Measurements from ENCODE around the gene NDRG2.
"Not testable (repeated sequence)": the region's sequence is repeated elsewhere in the genome, so short reads cannot be mapped to it uniquely, and the experiment has no call there.

Gene NDRG2

GRCh38 chr14:21003788-21004346, 21.0 kb downstream of the NDRG2 start:
- DNase-seq: no peak

DNA sequence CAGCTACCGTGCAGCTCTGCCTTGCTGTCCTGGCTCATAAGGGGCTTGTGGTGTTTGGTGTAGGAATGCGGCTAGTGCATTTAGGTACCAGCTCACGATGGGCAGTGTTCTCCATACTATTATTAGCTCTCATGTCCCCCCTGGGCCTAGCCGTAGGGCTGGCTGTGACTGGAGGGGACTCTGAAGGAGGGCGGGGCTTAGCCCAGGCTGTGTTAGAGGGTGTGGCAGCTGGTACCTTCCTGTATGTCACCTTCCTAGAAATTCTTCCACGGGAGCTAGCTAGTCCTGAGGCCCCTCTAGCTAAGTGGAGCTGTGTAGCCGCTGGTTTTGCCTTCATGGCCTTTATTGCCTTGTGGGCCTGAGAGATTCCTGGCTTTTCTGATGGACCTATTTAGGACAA, 23.6 kb downstream of the NDRG2 start:
- DNase-seq: no peak

DNA sequence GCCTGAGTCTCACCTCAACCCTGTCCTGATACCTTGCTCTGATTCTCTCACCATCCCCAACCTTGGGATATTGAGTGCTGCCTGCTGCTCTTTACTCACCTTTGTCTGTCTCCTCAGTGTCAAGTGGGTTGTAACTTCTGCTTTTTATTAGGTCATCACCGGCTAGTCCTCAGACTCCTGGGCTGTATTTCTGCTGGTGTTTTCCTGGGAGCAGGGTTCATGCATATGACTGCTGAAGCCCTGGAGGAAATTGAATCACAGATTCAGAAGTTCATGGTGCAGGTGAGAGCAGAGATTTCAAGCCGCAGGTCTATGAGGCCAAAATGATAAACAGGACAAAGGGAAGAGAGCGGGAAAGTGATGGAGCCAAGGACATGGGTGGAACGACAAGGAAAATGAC, 25.3 kb downstream of the NDRG2 start:
- DNase-seq: no peak

DNA sequence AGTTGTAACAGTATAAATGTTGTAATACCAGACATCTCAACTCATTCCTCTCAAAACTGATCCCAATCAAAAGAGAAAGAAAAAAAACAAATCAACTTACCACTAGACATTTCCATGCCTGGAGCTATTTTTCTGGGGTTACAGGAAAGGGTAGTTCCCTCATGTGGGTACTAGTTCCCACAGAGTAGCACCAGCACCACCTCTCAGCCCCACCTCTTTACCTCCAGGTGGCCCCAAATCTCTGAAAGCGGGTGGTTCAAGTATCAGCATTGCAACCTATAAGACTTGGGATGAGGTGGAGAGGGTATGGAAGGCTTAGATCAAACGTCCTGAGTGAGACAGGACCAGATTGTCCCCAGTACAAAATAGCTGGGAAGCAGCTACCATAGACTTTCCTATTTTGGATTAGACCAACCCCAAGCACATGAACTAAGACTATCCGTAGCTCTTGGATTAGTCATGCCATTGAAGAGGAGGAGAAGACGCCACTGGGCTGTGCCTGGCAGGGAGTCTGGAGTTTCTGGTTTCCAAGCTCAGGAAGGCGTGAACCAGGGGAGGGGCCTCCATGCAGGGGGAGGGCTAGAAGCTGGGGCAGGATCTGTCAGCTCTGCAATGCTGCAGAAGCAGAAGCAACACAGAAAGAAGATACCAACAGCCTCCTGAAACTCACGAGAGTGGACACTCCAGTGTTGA, 26.0 kb downstream of the NDRG2 start, which contains the start of gene SLC39A2:
Gene SLC39A2, plus strand, starts transcription at position 620 of the 693 bp plus-strand sequence. CDS start 154 bp downstream, outside the sequence.
- DNase-seq: no peak

DNA sequence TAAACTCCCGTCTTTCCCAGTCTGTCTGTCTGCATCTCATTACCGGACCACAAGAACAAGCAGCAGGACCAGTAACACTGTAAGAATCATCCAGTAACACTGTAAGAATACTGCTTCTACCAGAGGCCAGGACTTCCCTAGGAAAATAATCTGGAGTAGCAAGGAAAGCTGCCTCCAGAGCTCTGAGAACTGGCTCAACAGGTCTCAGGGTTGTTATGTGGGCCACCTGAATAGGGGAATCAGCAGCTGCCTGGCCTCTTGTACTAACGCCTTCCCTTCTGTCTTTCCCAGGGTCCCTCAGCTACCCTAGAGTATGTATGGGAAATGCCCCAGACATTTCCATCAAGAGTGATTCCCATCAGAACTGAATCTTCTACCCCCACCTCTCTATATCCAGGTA, 26.7 kb downstream of the NDRG2 start:
- no peak for DNase-seq

- DNase-seq: no peak
Measured at GRCh38 chr14:20997564-20997963, 27.3 kb downstream of the NDRG2 start.

- DNase-seq: no peak
Measured at GRCh38 chr14:20997115-20997514, 27.7 kb downstream of the NDRG2 start.

DNA sequence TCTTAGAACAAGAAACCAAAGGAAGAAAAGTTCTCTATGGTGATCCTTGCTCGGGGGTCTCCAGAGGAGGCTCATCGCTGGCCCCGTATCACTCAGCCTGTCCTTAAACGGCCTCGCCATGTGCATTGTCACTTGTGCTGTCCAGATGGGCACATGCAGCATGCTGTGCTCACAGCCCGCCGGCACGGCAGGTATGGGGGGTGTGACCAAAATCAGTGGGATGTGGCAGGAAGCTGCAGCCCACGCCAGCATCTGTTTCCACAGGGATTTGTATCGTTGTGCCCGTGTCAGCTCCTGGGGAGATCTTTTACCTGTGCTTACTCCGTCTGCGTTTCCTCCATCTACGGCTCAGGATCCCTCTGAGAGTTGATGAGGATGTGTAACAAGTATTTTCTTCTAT, 28.3 kb downstream of the NDRG2 start:
- no peak for DNase-seq

DNA sequence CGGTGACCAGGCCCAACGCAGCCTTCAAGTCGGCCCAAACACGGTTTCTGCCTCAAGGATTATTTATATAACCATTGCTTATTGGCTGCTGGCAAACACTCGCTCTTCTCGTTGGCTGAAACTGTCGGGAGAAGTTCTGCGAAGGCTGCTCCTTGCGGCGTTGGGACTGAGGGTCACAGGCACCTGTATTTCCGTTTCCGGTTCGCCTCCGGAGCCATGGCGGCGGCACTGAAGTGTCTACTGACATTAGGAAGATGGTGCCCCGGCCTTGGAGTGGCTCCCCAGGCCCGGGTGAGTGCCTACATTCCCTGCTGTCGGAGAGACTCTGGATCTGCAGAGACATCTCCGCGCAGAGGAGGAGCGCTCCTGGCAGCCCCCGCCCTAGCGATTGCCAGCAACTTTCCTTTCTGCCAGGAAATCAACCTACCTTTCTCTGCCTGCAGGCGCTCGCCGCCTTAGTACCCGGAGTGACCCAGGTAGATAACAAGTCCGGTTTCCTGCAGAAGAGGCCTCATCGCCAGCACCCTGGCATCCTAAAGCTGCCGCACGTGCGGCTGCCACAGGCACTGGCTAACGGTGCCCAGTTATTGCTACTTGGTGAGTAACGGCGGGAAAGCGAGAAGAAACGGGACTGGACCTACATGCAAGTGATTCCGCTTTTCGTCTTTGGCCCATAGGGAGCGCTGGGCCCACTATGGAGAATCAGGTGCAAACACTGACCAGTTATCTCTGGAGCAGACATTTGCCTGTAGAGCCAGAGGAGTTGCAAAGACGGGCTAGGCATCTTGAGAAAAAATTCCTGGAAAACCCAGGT, 34.9 kb downstream of the NDRG2 start, which contains the start of gene METTL17:
Gene METTL17, plus strand, starts transcription at position 194 of the 814 bp plus-strand sequence. Its CDS starts 23 bp downstream, at position 217.
- peak; percentile 97 for DNase-seq

DNA sequence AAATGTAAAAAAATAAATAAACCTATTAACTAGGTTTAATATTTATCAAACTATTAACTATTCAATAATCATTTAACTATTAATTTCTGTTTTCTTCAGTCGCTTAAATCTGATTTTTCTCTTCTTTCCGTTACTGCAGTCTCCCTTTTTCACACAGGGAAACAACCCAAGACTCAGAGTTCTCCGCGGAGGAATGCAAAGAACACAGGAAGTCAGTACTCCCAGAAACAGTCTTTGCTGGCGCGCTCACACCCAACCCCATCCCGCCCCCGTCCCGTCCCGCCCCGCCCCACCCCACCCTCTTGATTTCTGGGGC, 35.4 kb downstream of the NDRG2 start:
- no peak for DNase-seq

DNA sequence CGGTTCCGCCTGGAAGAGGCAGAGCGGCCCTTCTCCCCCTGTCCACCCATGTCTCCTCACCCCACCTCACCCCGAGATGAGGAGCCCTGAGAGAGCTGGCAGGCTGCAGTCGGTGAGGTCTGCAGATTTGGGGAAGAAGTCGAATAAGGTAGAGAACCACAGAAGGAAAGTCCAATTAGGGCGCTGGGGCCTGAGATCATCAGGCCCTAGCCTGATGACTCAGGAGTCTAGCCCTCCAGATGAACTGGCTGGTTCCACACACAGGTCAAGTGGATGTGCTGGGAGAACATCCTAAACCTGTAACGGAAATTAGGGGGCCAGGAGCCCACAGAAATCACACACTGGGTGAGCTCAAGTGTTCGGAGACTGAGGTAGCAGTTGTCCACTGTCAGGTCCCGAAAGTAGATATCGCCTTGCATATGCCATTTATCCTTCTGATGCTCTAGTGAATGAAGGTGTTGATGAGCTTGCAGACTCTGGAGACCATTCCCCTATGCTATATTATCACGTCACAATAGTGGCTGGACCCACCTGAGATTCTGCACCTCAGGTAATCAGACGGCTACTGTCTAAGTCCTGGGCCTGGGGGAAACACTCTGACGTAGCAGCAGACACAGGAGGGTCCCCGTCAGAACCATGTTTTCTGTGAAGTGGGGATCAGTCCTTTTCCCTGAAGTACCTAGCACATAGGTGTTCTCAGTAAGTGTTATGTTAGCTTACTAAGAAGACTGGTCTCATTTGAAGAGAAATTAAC, 36.0 kb downstream of the NDRG2 start:
- DNase-seq: no peak

DNA sequence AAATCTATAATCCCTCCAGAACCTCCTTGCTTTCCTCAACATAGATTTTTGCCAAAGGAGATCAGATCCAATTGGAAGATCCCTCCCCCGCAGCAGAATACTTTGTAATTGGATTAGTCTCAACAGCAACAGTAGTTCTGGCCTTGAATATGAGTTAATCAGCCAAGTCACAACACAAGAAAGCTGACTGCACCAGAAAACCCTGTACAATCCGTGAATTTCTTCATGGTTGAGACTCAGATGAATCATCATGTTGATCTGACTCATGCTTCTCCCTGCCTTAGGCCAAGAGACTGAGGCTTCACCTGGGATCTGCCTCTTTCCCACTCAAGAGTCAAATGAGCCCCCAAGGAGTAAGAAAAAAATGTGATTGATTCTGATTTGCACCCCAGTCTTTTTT, 38.0 kb downstream of the NDRG2 start:
- peak; percentile 14 for DNase-seq

DNA sequence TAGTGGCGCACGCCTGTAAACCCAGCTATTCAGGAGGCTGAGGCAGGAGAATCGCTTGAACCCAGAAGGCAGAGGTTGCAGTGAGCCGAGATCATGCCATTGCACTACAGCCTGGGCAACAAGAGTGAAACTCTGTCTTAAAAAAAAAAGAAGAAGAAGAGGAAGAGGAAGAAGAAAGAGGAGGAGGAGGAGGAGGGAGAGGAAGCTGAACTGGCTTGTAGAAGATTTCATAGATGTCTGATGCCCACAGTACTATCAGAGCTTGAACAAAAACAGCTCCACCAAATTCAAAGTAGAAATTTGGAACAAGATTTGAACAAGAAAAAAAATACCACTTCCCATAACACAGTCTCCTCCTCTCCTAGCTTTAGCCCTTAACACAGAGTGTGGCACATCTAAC, 39.2 kb downstream of the NDRG2 start:
- DNase-seq: not testable (repeated sequence)

DNA sequence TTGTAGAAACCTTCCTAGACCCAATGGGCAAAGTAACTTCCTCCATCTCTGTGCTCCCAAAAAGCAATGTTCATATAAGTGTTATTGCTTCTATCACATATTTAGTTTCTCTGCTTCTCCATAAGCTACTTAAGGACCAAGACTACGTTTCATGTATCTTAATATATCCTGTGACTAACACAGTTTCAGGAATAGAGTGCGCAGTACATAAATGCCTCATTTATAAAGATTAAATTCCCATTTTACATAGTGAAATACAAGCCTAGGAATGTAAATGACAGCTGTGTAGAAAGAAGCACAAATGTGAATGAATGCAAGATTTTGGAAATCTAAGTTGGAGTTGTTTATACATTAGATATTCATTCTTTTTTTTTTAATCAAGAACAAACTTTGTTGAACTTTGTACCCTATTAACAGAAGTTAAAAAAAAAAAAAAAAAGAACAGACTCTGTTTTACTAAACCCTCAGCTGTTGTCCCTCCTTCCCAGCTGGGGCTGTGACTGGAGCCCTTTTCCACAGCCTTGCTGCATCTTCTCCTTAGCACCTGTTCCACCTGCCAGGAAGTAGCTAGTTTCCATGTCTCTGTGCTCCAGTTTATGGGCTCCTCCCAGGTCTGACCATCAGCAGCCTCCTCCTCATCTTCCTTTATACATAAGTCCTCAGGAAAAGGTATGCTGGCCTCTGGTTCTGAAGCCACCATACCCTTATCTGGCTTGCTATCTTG, 42.1 kb downstream of the NDRG2 start:
- no peak for DNase-seq

DNA sequence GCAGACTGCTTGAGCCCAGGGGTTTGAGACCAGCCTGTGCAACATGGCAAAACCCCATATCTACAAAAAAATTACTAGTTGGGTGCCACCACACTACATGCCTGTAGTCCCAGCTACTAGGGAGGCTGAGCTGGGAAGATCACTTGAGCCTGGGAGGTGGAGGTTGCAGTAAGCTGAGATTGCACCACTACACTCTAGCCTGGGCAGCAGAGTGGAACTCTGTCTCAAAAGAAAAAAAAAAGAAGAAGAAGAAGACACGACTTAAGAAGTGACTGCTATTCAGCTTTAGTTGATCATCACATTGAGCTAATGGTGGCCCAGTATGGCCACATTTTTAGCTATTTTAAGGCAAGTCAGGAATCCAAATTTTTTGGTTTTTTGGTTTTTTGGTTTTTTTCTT, 44.0 kb downstream of the NDRG2 start:
- DNase-seq: no peak

DNA sequence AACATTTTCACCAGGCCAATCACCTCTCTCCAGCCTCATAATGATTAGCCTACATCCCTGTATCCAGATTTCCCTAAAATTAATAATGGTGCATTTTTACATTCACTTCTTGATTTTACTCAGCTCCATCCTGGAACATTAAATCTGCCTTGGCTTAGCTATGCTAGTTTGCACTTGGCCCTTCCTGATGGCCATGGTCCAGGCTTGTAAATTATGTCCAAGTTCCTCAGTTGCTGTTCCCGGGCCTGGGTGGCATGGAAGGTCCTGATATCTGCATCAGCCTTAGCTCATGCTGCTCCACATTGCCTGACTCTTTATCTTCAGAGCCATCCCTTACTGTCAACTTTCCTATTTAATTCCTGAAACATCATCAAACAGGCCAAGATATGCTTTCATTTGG, 46.2 kb downstream of the NDRG2 start:
- DNase-seq: no peak

GRCh38 chr14:20976291-20976690, 48.6 kb downstream of the NDRG2 start:
- DNase-seq: no peak

- DNase-seq: no peak
Measured at GRCh38 chr14:20973501-20973900, 51.4 kb downstream of the NDRG2 start.

GRCh38 chr14:20971705-20972021, 53.2 kb downstream of the NDRG2 start:
- no peak for DNase-seq

- peak; percentile 91 for DNase-seq
Measured at GRCh38 chr14:20970983-20971704, 53.7 kb downstream of the NDRG2 start.

DNA sequence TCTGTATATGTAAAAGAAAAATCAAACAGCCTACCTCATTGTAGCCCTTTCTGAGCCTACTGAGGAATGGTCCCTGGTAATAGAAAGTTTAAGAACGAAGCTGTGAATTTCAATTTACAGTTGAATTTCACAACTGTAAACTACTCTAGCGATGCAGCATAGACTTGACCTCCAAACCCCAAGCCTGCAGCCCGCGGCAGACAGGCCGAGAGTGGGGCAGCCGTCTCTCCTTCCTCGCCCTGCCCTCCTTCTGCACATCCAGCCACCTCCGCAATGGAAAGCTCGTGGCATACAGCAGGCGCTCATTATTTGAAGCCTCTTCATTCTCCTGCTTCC, 54.2 kb downstream of the NDRG2 start:
- no peak for DNase-seq

DNA sequence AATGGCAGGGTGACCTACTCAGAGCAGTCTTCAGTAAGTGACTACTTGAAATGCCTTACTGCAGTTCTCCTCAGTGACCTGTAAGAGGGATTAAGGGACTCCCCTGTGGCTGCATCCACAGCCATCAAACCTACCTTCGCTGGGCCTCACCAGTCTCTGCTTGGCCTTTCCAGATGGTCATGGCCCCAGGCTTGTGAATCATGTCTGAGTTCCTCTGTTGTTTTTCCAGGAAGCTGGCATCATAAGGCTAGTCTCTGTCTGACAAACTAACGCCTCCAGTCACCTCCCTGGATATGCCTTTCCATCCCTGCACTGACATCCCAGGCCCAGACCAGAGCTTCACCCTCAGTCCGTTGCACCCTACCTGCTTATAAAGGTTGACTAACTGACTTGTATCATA, 55.5 kb downstream of the NDRG2 start:
- DNase-seq: no peak
